Measurements from ENCODE around the gene LOC101059915.
"Not testable (repeated sequence)": the region's sequence is repeated elsewhere in the genome, so short reads cannot be mapped to it uniquely, and the experiment has no call there.

Gene LOC101059915

GRCh38 chrX:71671938-71672337 lies 4.6 kb downstream of the LOC101059915 start:
- TF ChIP-seq, protein P1, sequence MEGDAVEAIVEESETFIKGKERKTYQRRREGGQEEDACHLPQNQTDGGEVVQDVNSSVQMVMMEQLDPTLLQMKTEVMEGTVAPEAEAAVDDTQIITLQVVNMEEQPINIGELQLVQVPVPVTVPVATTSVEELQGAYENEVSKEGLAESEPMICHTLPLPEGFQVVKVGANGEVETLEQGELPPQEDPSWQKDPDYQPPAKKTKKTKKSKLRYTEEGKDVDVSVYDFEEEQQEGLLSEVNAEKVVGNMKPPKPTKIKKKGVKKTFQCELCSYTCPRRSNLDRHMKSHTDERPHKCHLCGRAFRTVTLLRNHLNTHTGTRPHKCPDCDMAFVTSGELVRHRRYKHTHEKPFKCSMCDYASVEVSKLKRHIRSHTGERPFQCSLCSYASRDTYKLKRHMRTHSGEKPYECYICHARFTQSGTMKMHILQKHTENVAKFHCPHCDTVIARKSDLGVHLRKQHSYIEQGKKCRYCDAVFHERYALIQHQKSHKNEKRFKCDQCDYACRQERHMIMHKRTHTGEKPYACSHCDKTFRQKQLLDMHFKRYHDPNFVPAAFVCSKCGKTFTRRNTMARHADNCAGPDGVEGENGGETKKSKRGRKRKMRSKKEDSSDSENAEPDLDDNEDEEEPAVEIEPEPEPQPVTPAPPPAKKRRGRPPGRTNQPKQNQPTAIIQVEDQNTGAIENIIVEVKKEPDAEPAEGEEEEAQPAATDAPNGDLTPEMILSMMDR (IDR thresholded peaks at IDR 0.05; ENCODE audit: control extremely low read depth, extremely low read depth): no peak
- Histone ChIP-seq H3K9me3 (ENCODE audit: control insufficient read depth in 4 of 4, insufficient read depth in 3 of 4, low read length in 3 of 4) (peaks cover 0 to 13% (median 0%) of the 10 kb centered on the region in 4 donors), H3K4me1 (ENCODE audit: control insufficient read depth in 5 of 5, insufficient read depth in 5 of 5, low read length in 5 of 5) (no peaks in the 10 kb centered on the region), H3K4me3 (no peak overlapping the region), H3K9ac (ENCODE audit: insufficient read depth in 1 of 2, low read length in 2 of 2) (no peak overlapping the region), H3K27me3 (ENCODE audit: control insufficient read depth in 3 of 3, insufficient read depth in 3 of 3, low read length in 2 of 3) (no peaks in the 10 kb centered on the region), H3K27ac (ENCODE audit: low read depth in 1 of 2, low read length in 1 of 2) (no peak overlapping the region), H3K36me3 (ENCODE audit: control insufficient read depth in 4 of 4, insufficient read depth in 4 of 4, low read length in 4 of 4) (no peaks in the 10 kb centered on the region)
- no peak for DNase-seq
- 87 to 90% methylated on average over 10 to 11 of the region's 11 CpGs for WGBS, 2 donors
- ATAC-seq (ENCODE audit: insufficient read depth, low FRiP score): no peak

DNA sequence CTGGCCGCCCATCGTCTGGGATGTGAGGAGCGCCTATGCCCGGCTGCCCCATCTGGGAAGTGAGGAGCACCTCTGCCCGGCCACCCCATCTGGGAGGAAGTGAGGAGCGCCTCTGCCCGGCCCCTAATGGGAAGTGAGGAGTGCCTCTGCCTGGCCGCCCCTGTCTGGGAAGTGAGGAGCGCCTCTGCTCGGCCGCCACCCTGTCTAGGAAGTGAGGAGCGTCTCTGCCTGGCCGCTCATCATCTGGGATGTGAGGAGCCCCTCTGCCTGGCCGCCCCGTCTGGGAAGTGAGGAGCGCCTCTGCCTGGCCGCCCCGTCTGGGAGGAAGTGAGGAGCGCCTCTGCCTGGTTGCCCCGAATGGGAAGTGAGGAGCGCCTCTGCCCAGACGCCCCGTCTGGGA lies 8.3 kb downstream of the LOC101059915 start:
- not testable (repeated sequence) for H3K4me1 ChIP-seq (ENCODE audit: control insufficient read depth in 5 of 5, insufficient read depth in 5 of 5, low read length in 5 of 5); H3K4me3 ChIP-seq; H3K27ac ChIP-seq (ENCODE audit: low read depth in 1 of 2, low read length in 1 of 2); H3K27me3 ChIP-seq (ENCODE audit: control insufficient read depth in 3 of 3, insufficient read depth in 3 of 3, low read length in 2 of 3); H3K9ac ChIP-seq (ENCODE audit: insufficient read depth in 1 of 2, low read length in 2 of 2); DNase-seq; ATAC-seq (ENCODE audit: insufficient read depth, low FRiP score); H3K36me3 ChIP-seq (ENCODE audit: control insufficient read depth in 4 of 4, insufficient read depth in 4 of 4, low read length in 4 of 4)
- H3K9me3 ChIP-seq (ENCODE audit: control insufficient read depth in 4 of 4, insufficient read depth in 3 of 4, low read length in 3 of 4): peaks cover 0 to 13% (median 0%) of the 10 kb centered on the region in 4 donors
- WGBS, 2 donors: 98 to 100% methylated on average over 6 to 23 of the region's 23 CpGs

- not testable (repeated sequence) for H3K4me3 ChIP-seq; ATAC-seq (ENCODE audit: insufficient read depth, low FRiP score); DNase-seq
Measured at GRCh38 chrX:71676068-71676795, 8.9 kb downstream of the LOC101059915 start.

GRCh38 chrX:71677195-71677594 lies 9.8 kb downstream of the LOC101059915 start:
- H3K4me3 ChIP-seq; H3K27ac ChIP-seq (ENCODE audit: low read depth in 1 of 2, low read length in 1 of 2); H3K4me1 ChIP-seq (ENCODE audit: control insufficient read depth in 5 of 5, insufficient read depth in 5 of 5, low read length in 5 of 5); H3K36me3 ChIP-seq (ENCODE audit: control insufficient read depth in 4 of 4, insufficient read depth in 4 of 4, low read length in 4 of 4); H3K9ac ChIP-seq (ENCODE audit: insufficient read depth in 1 of 2, low read length in 2 of 2); DNase-seq; ATAC-seq (ENCODE audit: insufficient read depth, low FRiP score); H3K27me3 ChIP-seq (ENCODE audit: control insufficient read depth in 3 of 3, insufficient read depth in 3 of 3, low read length in 2 of 3): not testable (repeated sequence)
- peaks cover 0 to 13% (median 0%) of the 10 kb centered on the region in 4 donors for H3K9me3 ChIP-seq (ENCODE audit: control insufficient read depth in 4 of 4, insufficient read depth in 3 of 4, low read length in 3 of 4)
- 77 to 100% methylated on average over 2 to 5 of the region's 6 CpGs for WGBS, 2 donors

More at GRCh38 chrX:71676068-71676795, 8.9 kb downstream of the LOC101059915 start:
- not testable (repeated sequence) for H3K27me3 ChIP-seq (ENCODE audit: control insufficient read depth in 3 of 3, insufficient read depth in 3 of 3, low read length in 2 of 3); H3K27ac ChIP-seq (ENCODE audit: low read depth in 1 of 2, low read length in 1 of 2); H3K4me1 ChIP-seq (ENCODE audit: control insufficient read depth in 5 of 5, insufficient read depth in 5 of 5, low read length in 5 of 5); H3K36me3 ChIP-seq (ENCODE audit: control insufficient read depth in 4 of 4, insufficient read depth in 4 of 4, low read length in 4 of 4); H3K9ac ChIP-seq (ENCODE audit: insufficient read depth in 1 of 2, low read length in 2 of 2)
- 89 to 96% methylated on average over 5 to 43 of the region's 43 CpGs for WGBS, 2 donors
- peaks cover 0 to 13% (median 0%) of the 10 kb centered on the region in 4 donors for H3K9me3 ChIP-seq (ENCODE audit: control insufficient read depth in 4 of 4, insufficient read depth in 3 of 4, low read length in 3 of 4)

- ATAC-seq (ENCODE audit: insufficient read depth, low FRiP score) (no peak), DNase-seq (no peak)
- Histone ChIP-seq H3K4me3 (no peak overlapping the region), H3K27ac (ENCODE audit: low read depth in 1 of 2, low read length in 1 of 2) (no peak overlapping the region), H3K9ac (ENCODE audit: insufficient read depth in 1 of 2, low read length in 2 of 2) (no peak overlapping the region), H3K4me1 (ENCODE audit: control insufficient read depth in 5 of 5, insufficient read depth in 5 of 5, low read length in 5 of 5) (no peaks in the 10 kb centered on the region), H3K27me3 (ENCODE audit: control insufficient read depth in 3 of 3, insufficient read depth in 3 of 3, low read length in 2 of 3) (no peaks in the 10 kb centered on the region), H3K36me3 (ENCODE audit: control insufficient read depth in 4 of 4, insufficient read depth in 4 of 4, low read length in 4 of 4) (no peaks in the 10 kb centered on the region), H3K9me3 (ENCODE audit: control insufficient read depth in 4 of 4, insufficient read depth in 3 of 4, low read length in 3 of 4) (peaks cover 0 to 10% (median 0%) of the 10 kb centered on the region in 4 donors)
- TF ChIP-seq, protein P1 (IDR thresholded peaks at IDR 0.05; ENCODE audit: control extremely low read depth, extremely low read depth): no peak
- WGBS, 2 donors: 86 to 94% methylated on average over 4 of the region's 4 CpGs
Measured at GRCh38 chrX:71679575-71680207, 12.3 kb downstream of the LOC101059915 start.

DNA sequence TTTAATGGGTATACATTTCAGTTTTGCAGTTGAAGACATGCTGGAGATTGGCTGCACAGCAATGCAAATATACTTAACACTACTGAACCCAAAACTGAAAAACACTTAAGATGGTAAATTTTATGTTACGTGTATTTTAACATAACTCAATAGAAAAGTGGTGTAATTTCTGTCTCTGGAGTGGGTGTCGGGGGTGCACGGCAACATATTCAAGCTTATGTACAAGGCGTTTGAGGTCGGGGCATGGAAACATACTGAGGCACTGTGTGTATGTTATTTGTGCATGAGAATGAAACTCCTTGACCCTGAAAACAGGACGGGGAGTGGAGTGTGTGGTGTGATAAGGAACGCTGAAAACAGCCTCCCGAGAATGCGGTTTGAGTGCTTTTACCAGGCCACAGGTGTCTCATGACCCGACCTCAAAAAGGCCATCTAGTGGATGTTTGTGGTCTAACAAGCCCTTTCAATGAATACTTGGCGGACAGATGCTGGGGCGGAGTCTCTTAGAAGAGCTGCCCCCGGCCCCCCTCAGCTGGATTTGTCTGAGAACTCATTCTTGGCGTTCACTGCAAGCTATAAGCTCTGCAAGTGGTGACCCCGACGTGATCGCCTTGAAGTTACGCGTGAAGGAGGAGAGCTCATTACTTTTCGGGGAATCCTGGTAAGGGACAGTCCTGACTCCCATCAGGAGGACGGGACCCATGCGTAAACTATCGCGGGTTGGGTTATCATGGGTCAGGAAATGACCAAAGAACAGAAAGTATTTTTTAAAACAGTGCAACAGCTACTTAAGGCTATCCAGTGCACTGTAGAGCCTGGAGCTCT lies 29.5 kb downstream of the LOC101059915 start:
- H3K27ac ChIP-seq (ENCODE audit: low read depth in 1 of 2, low read length in 1 of 2); H3K4me1 ChIP-seq (ENCODE audit: control insufficient read depth in 5 of 5, insufficient read depth in 5 of 5, low read length in 5 of 5); H3K27me3 ChIP-seq (ENCODE audit: control insufficient read depth in 3 of 3, insufficient read depth in 3 of 3, low read length in 2 of 3); H3K36me3 ChIP-seq (ENCODE audit: control insufficient read depth in 4 of 4, insufficient read depth in 4 of 4, low read length in 4 of 4); H3K9me3 ChIP-seq (ENCODE audit: control insufficient read depth in 4 of 4, insufficient read depth in 3 of 4, low read length in 3 of 4); H3K9ac ChIP-seq (ENCODE audit: insufficient read depth in 1 of 2, low read length in 2 of 2); DNase-seq; H3K4me3 ChIP-seq: not testable (repeated sequence)
- no CpG with 5 or more reads among the region's 24 CpGs for whole genome bisulfite sequencing, 2 donors
- ATAC-seq (ENCODE audit: insufficient read depth, low FRiP score): peak; percentile 58

All from lung (tissue), 11 donors.